Midbrain (tissue), 1 donor: ENCODE measurements around the gene UBL4B.

Experiments used
- DNase-seq: peaks from one replicate; lab custom pipeline; 2025; lab: John Stamatoyannopoulos, UW

UBL4B gene

GRCh38 chr1:110114784-110115183 lies 2.5 kb downstream of the UBL4B start:
- DNase-seq, result no peak

- no peak for DNase-seq
Observed at GRCh38 chr1:110118636-110119396, 6.6 kb downstream of the UBL4B start.

GRCh38 chr1:110119843-110120242 lies 7.6 kb downstream of the UBL4B start:
- no peak for DNase-seq

- no peak for DNase-seq
Observed at GRCh38 chr1:110120960-110121561, 8.8 kb downstream of the UBL4B start.

- no peak for DNase-seq
Observed at GRCh38 chr1:110123224-110123623, 11.0 kb downstream of the UBL4B start.

- no peak for DNase-seq
Observed at GRCh38 chr1:110125810-110126209, 13.6 kb downstream of the UBL4B start.

GRCh38 chr1:110130113-110130591 lies 17.9 kb downstream of the UBL4B start:
- DNase-seq, result no peak

GRCh38 chr1:110130989-110131388 lies 18.7 kb downstream of the UBL4B start:
- DNase-seq, result no peak

- no peak for DNase-seq
Observed at GRCh38 chr1:110132682-110133081, 20.4 kb downstream of the UBL4B start.

GRCh38 chr1:110133436-110133835 lies 21.2 kb downstream of the UBL4B start:
- DNase-seq, result no peak

- DNase-seq, result no peak
Observed at GRCh38 chr1:110134050-110134595, 21.9 kb downstream of the UBL4B start.

GRCh38 chr1:110135246-110135645 lies 23.0 kb downstream of the UBL4B start:
- no peak for DNase-seq

- DNase-seq, result no peak
Observed at GRCh38 chr1:110135666-110136065, 23.4 kb downstream of the UBL4B start.

GRCh38 chr1:110136911-110137310 lies 24.7 kb downstream of the UBL4B start:
- peak; percentile 60 for DNase-seq

- DNase-seq, result no peak
Observed at GRCh38 chr1:110138956-110139355, 26.7 kb downstream of the UBL4B start.

GRCh38 chr1:110144366-110144765 lies 32.1 kb downstream of the UBL4B start:
- DNase-seq, result no peak

- DNase-seq, result no peak
Observed at GRCh38 chr1:110148961-110149360, 36.7 kb downstream of the UBL4B start.

GRCh38 chr1:110150330-110151174 lies 38.3 kb downstream of the UBL4B start, which contains the start of gene SLC6A17:
TSS of gene SLC6A17 (plus strand) at chr1:110150494. CDS start at chr1:110166930, 16,436 bp downstream.
- DNase-seq, result no peak

- no peak for DNase-seq
Observed at GRCh38 chr1:110151175-110151669, 39.0 kb downstream of the UBL4B start.

GRCh38 chr1:110152133-110152785 lies 40.0 kb downstream of the UBL4B start:
- no peak for DNase-seq

GRCh38 chr1:110153407-110153950 lies 41.2 kb downstream of the UBL4B start:
- no peak for DNase-seq
